HG02870 (cell line): ENCODE data around the gene TMEM43.

Source experiments
- ATAC-seq: cut with Tn5 transposase; IDR thresholded peaks from one replicate; pipeline ENCODE4 v1.9.1; 2021; ENCODE audit warnings: mild to moderate bottlenecking, moderate library complexity; ENCODE audit not compliant: unreplicated experiment

Gene TMEM43

DNA sequence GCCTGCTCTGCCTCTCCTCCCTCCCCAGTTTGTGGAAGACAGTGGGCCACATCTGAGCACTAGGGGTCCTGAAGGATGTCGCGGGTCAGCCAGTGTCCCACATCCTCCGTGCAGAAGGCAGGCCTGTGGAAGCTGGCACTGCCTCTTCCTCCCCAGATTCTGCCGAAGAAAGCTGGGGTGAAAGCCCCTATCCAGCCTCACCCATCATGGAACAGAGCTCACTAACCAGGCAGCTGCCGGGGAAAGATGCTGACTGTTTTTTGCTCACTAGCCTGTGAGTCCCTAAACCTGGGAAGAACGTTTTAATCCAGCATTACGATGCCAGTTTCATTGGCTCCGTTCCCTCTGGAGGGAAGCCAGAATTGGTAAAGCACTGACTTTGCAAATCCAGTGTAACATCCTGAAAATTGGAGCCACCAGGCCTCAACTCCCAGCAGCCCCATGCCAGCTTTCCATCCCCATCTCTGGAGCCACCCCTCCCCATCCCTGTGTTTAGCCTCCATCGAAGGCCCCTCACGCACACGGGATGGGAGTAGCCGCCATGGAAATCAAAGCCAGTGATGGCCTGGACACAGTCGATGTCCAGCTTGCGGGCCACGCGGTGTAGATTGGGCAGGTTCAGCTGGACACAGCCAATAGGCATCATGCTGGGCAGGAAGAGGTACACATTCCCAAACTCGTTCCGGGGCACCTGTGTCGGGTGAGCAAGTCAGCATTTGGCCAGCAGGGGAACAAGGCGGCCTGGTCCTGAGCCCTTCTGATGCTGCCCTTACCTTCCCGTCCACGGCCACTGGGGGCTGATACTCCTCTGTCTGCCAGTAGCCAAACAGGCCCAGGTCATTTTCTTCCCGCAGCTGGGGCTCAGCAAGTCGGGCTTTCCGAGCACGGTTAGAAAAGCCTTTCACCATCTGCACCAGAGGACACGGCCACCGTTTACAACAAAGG is 23.5 kb downstream of the TMEM43 start:
- no peak for ATAC-seq

- no peak for ATAC-seq
These were observed 25.2 kb downstream of the TMEM43 start for GRCh38 chr3:14150078-14150477.

DNA sequence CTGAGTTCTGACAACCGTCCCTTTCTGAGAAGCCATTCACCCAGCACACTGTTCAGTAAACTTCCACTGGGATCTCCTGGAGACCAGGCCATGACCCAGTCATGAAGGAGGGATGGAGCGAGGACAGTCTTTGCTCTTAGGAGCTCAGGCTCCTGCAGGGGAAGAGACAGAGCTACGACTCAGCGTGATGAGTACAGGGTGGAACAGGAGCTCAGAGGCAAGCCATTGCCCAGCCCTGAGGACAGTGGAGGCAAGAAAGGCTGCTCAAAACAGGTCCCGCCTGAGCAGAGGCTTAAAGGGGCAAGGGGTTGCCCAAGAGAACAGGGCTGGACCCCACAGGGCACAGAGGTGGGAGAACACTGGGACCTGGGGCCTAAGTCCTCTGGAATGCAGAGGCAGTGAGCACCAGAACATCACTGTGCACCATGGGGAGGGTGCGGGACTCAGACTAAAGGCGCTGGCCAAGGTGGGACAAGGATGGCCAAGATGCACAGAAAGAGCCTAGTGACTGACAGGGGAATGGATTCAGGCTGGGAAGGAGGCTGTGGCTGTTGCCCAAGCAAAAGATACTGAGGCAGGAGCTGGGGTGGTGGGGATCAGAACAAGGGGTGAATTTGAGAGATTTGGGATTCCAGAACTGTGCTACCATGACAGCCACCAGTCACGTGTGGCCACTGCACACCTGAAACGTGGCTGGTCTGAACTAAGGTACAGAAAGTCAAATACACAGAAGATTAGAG is 25.8 kb downstream of the TMEM43 start:
- no peak for ATAC-seq

DNA sequence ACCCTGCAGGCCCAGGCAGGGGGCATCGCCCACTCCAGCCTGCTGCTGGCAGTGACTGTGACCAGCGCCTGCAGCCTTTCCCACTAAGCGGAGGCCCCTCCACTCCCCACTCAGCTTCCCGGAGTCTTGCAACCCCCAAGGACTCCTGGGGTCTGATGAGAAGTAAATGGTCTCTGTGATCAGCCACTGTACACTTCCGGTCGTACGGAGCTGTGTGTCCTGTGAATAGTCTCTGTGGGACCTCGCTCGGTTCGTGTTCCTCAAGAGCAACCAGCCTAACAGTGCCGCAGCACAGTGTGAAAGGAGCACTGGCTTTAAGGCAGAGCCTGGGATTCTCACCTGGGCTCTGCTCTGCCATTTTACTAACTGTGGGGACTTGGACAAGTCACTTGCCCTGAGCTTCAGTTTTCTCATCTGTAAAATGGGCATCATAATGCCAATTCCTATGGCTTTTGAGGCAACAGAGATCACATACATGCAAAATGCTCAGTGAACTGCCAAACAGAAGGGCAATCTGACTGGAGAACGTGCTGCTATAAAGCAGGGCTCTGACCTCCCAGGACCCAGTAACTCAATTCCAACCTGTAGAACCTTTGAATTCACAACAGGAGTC is 26.7 kb downstream of the TMEM43 start:
- ATAC-seq: no peak

DNA sequence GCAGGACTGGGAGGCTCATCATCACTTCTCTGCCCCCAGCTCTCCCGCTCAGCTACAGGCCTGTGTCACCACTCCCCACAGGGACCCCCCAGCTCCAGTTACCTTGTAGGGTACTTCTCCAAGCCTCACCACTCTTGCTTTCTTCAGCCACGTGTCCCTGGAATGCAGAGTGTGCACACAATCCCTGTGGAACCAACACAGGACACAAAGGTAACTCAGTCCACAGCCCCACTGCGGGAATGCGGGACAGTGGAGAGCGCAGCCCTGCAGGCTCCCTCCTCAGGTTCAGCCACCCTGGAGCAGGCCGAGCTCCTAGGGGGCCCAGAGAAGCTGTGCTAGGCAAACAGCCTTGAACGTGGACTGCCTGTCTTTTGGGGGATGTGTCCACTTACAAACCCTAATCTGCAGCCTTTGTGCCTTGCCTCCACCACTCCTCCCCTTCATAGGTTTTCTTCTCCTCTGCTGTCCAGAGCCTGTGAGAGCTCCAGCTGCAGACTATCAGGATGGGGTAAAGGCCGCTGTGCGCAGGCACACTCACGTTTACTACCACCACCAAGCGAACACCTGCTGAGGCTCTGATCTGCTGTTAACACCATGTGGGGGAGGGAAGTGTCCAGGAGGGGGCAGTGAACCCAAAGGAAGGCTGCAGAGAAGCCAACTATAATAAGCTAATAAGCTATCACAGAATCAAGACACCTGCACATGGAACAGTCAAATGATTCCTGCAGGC is 27.5 kb downstream of the TMEM43 start:
- no peak for ATAC-seq

GRCh38 chr3:14152963-14153355 is 28.1 kb downstream of the TMEM43 start:
- ATAC-seq: no peak

GRCh38 chr3:14153663-14154062 is 28.8 kb downstream of the TMEM43 start:
- ATAC-seq: no peak

DNA sequence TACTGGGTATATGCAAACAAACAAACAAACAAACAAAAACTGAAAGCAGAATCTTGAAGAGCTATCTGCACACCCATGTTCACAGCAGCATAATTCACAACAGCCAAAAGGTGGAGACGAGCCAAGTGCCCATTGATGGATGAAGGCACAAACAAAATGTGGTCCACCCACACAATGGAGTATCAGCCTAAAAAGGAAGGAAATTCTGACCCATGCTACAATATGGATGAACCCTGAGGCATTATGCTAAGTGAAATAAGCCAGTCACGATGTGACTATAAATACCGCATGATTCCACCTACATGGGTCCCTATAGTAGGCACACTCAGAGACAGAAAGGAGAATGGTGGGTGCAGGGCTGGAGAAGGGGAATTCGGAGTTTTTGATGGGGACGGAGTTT is 29.4 kb downstream of the TMEM43 start:
- ATAC-seq: no peak

GRCh38 chr3:14154895-14155440 is 30.1 kb downstream of the TMEM43 start:
- ATAC-seq: no peak

GRCh38 chr3:14156201-14156600 is 31.3 kb downstream of the TMEM43 start:
- ATAC-seq: no peak

DNA sequence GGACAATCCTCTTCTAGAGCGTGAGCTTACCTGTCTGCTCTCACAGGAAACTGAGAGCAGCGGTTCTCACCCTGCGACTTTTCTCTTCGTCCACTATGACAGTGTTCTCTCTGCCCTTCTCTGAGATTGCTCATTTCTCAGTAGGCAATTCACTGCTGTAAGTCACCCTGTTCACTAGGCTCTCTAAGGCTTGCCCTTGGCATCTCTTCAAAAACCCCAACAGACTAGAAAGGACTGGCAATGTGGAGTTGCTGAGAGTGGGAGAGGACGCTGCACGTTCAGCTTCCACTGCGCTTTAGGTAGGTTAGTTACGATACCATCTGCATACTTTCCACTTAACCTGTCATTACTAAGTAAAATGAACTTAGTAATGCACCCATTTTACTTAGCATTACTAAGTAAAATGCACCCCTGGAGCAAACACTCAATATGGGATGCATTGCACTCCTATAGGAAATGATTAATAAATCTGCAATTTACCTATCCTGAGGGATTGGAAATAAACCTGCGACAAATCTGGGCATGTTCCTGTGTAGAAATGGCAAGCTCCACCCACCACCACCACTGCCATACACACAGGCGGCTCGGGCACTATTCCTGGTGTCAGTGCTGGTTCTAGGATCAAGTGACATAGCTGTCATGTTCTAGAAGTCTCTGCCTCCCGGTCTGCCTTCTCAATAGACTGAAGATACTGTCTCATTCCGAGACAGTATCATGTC is 32.1 kb downstream of the TMEM43 start:
- ATAC-seq: no peak

- ATAC-seq: no peak
These were observed 33.1 kb downstream of the TMEM43 start for GRCh38 chr3:14157951-14158350.

- ATAC-seq: no peak
These were observed 33.5 kb downstream of the TMEM43 start for GRCh38 chr3:14158370-14158769.

DNA sequence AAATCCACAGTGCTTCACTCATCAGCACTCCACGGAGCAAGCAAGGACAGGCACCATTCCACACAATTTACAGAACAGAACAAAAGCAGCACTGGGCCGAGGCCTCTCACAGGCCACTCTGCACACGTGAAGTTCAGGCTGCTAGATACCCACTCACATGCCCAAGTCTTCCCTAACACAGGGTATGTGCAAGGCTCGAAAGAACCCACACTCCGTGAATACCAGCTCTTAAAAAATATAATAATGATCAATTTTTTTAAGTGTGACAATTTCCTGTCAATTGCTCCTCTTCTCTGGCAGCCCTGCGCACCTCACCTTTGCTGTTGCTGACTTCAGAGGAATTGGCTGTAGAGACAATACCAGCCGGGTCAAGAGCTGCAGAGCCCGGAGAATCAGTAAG is 34.6 kb downstream of the TMEM43 start:
- no peak for ATAC-seq

DNA sequence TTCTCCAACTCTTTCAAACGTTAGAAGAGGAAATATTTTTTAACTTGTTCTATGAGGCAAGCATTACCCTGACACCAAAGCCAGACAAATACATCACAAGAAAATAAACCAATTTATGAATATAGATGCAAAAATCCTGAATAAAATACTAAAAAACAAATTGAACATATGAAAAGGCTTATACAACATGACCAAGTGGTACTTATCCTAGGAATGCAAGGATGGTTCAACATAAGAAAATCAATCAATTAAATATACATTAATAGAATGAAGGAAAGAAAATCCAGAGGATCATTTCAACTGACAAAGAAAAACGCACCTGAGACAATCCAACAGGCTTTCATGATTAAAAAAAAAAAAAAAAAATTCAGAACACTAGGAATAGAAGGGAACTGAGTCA is 36.4 kb downstream of the TMEM43 start:
- no peak for ATAC-seq

GRCh38 chr3:14162178-14162577 is 37.3 kb downstream of the TMEM43 start:
- ATAC-seq: no peak

DNA sequence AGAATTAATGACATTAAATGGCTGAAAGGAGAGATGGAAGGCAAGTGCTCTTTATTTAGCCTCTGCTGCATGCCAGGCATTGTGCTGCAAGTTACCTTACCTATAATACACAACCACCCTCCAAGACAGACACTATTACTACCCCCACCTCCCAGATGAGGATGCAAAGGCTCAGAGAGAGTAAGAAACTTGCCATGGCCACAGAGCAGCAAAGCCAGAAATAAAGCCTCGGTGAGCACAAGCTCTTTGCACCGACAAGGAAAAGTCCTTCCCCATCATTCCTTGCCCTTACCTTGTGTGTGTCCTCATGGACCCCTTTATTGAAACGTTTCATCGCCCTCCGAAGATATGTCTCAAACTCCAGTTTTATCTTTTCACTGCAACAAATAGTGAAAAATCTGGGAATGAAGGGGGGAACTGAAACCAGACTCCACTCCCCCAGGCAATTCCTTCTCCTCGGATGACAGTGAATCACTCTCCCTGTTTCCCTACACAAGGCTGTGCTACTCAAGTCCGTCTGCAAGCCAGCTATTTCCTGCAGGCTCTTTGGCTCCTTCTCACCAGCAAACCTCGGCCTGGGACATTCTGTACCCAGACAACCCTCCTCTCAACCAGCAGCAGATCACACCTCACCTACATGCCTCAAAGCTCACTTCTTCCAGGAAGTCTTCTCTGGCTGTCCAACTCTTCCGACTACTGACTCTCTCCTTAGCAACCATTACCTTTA is 42.2 kb downstream of the TMEM43 start:
- ATAC-seq: no peak

GRCh38 chr3:14169435-14169834 is 44.6 kb downstream of the TMEM43 start:
- no peak for ATAC-seq

- no peak for ATAC-seq
These were observed 45.0 kb downstream of the TMEM43 start for GRCh38 chr3:14169871-14170270.
